CD4-positive, alpha-beta T cell (primary cell): ENCODE data around the gene BCHE. TPM values are rescaled to one million over a fixed set of nuclear protein-coding genes. Genes with fewer than 3 reads are reported as not detected.

ENCODE experiments used
- ATAC-seq: fragments of 200-7000 bp; cut with Tn5 transposase; one replicate; pipeline ENCODE4 v1.10.0; 2022; ENCODE audit warnings: mild to moderate bottlenecking; ENCODE audit not compliant: poor library complexity
- CTCF ChIA-PET: fragments of 350-600 bp; sonication (Branson Sonifier 250); formaldehyde crosslinking; loops from one replicate; lab custom pipeline; 2021; ENCODE audit warnings: antibody characterized with exemption, inconsistent platforms; lab: Charles Lee
- POLR2A ChIA-PET: fragments of 350-600 bp; sonication (Branson Sonifier 250); formaldehyde crosslinking; loops from one replicate; lab custom pipeline; 2021; ENCODE audit warnings: antibody characterized with exemption, inconsistent platforms; lab: Charles Lee
- DNase-seq, 14 experiments: peaks; one replicate each; pipeline ENCODE4 v3.0.0-alpha.2; 2013 to 2020; ENCODE audit warnings: mixed read lengths in 2 of 14
- H3K27ac ChIP-seq, 2 donors: one replicate each; pipeline versions ENCODE4 v1.5.1 to v1.7.0; 2013; ENCODE audit warnings: low read length in 2 of 2, low read depth in 1 of 2, mild to moderate bottlenecking in 1 of 2
- H3K27me3 ChIP-seq, 2 experiments: 1 replicate in 1 of 2; 2 replicates in 1 of 2; pipeline versions ENCODE4 v1.6.1 to v1.7.0; 2013; ENCODE audit warnings: low read length in 2 of 2, control low read depth in 1 of 2, mild to moderate bottlenecking in 1 of 2, moderate library complexity in 1 of 2; ENCODE audit not compliant: insufficient read depth in 2 of 2, control insufficient read depth in 1 of 2
- H3K36me3 ChIP-seq: one replicate; pipeline ENCODE4 v1.6.1; 2013; ENCODE audit warnings: low read length, control low read depth; ENCODE audit not compliant: insufficient read depth
- H3K4me1 ChIP-seq: one replicate; pipeline ENCODE4 v1.6.1; 2013; ENCODE audit warnings: low read length, control low read depth; ENCODE audit not compliant: insufficient read depth
- H3K4me3 ChIP-seq: one replicate; pipeline ENCODE4 v1.5.1; 2013; ENCODE audit warnings: mild to moderate bottlenecking, low read length, moderate library complexity
- H3K9me3 ChIP-seq, 2 experiments: 1 replicate in 1 of 2; 2 replicates in 1 of 2; pipeline versions ENCODE4 v1.6.1 to v1.7.0; 2013; ENCODE audit warnings: low read length in 2 of 2, mild to moderate bottlenecking in 2 of 2, control low read depth in 1 of 2, moderate library complexity in 1 of 2; ENCODE audit not compliant: control insufficient read depth in 1 of 2, insufficient read depth in 1 of 2
- H3K27ac Mint-ChIP-seq: one replicate; pipeline ENCODE4 v1.8.0; 2020; ENCODE audit warnings: mixed read lengths
- H3K27me3 Mint-ChIP-seq: one replicate; pipeline ENCODE4 v1.8.0; 2021; ENCODE audit warnings: mixed read lengths
- H3K36me3 Mint-ChIP-seq: one replicate; pipeline ENCODE4 v1.8.0; 2021; ENCODE audit warnings: low read depth, mixed read lengths
- H3K4me1 Mint-ChIP-seq: one replicate; pipeline ENCODE4 v1.8.0; 2021; ENCODE audit warnings: low read depth, mixed read lengths
- H3K4me3 Mint-ChIP-seq: one replicate; pipeline ENCODE4 v1.8.0; 2020; ENCODE audit warnings: mild to moderate bottlenecking, mixed read lengths
- H3K9me3 Mint-ChIP-seq: one replicate; pipeline ENCODE4 v1.8.0; 2020; ENCODE audit warnings: mixed read lengths
- CTCF ChIP-seq: fragments of 200-600 bp; IDR thresholded peaks from one replicate; pipeline ENCODE4 v1.8.0; 2022; ENCODE audit warnings: antibody characterized with exemption, mild to moderate bottlenecking
- intact Hi-C, 2 experiments: fragments of 100-400 bp; cut with DNase I in 1 of 2; cut with micrococcal nuclease in 1 of 2; formaldehyde crosslinking; loops; one replicate each; pipeline versions ENCODE4 v1.15.1 to v1.9.0; 2023 to 2025; cut with DNase I, micrococcal nuclease
- total RNA-seq, 174 experiments: library from RNA in 2 of 174; stranded (reverse) in 2 of 174; gene quantifications; one replicate each; pipeline ENCODE4 v1.2.3 and lab custom pipeline; 2021 to 2026

Gene BCHE
- total RNA-seq, 2 experiments from 2014 or later: not detected

DNA sequence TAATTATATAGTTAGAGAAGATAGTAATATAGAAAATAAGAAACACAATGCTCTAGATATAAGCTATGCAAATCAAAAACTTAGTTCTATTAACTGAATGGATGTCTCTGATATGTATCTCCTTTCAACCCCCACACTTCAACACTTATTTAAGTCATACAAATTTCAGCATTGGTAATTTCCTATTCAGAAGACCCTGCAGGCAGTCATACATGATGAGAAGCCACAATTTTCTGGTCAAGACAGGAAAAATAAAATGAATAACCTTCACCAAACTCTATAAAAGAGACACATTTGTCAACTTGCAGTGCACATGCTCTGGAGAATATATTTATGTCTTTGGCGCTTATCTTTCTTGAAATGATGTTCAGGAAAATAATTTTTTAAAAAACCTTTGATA is 578 bp upstream of the BCHE start:
- TF ChIP-seq CTCF: no peak
- CTCF ChIA-PET: no interaction called here
- no peaks in the 10 kb centered on the region for H3K36me3 Mint-ChIP-seq
- H3K9me3 Mint-ChIP-seq: peaks cover 2% of the 10 kb centered on the region
- intact Hi-C loops: no loop called here
- no peak for ATAC-seq
- Histone ChIP-seq H3K4me1 (no peaks in the 10 kb centered on the region), H3K9me3 (peaks cover 0 to 4% of the 10 kb centered on the region in 2 experiments), H3K27ac (no peak overlapping the region), H3K36me3 (no peaks in the 10 kb centered on the region), H3K27me3 (no peaks in the 10 kb centered on the region), H3K4me3 (no peak overlapping the region)
- no peak overlapping the region for H3K27ac Mint-ChIP-seq
- no peaks in the 10 kb centered on the region for H3K4me1 Mint-ChIP-seq
- no peak overlapping the region for H3K4me3 Mint-ChIP-seq
- no peaks in the 10 kb centered on the region for H3K27me3 Mint-ChIP-seq
- no peak for DNase-seq
- POLR2A ChIA-PET: no interaction called here

DNA sequence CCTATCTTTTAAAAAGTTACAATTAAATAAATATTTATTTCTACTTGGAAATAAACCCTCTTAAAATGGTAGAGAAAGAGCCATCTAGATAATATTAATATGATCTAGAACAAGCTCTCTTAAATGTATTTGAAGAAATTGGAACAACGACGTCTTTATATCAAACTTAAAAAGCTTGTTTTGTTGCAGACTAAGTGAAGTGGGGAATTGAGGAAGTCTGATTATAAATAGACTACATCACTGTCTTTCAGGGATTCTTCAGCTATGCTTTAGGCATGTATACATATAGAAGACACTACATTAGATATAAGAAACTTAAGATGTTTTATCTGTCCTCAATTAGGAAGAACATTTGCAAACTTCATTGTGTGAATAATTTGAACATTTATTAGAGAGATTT is 1.8 kb downstream of the BCHE start:
- H3K36me3 Mint-ChIP-seq: no peaks in the 10 kb centered on the region
- no peak for TF ChIP-seq CTCF
- no peaks in the 10 kb centered on the region for H3K9me3 Mint-ChIP-seq
- no peaks in the 10 kb centered on the region for H3K27me3 Mint-ChIP-seq
- Histone ChIP-seq H3K4me1 (no peaks in the 10 kb centered on the region), H3K27ac (no peak overlapping the region), H3K4me3 (no peak overlapping the region), H3K9me3 (peaks cover 0 to 4% of the 10 kb centered on the region in 2 experiments), H3K27me3 (no peaks in the 10 kb centered on the region), H3K36me3 (no peaks in the 10 kb centered on the region)
- H3K27ac Mint-ChIP-seq: no peak overlapping the region
- no peaks in the 10 kb centered on the region for H3K4me1 Mint-ChIP-seq
- DNase-seq (no peak), ATAC-seq (no peak)
- intact Hi-C loops: no loop called here
- POLR2A ChIA-PET: no interaction called here
- no peak overlapping the region for H3K4me3 Mint-ChIP-seq
- CTCF ChIA-PET: no interaction called here

DNA sequence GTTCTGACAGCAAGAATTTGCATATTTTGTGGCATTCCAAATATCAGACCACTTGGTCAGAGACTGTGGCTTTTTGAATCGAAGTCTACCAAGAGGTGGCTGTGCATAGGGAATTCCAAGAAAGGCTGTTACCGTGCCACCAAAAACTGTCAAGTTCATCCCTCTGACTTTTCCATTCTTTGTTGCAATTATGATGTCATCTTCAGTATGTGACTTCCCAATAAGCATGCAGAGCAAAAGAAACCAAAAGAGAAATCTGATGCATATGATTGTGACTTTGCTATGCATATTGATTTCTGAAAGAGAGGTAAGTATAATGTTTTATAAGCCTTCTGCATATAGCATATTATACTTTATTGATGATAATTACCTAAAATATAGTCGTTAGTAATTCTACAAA is 6.5 kb downstream of the BCHE start:
- CTCF ChIA-PET: no interaction called here
- no peak for TF ChIP-seq CTCF
- Histone ChIP-seq H3K27me3 (no peaks in the 10 kb centered on the region), H3K9me3 (no peaks in the 10 kb centered on the region), H3K36me3 (no peaks in the 10 kb centered on the region), H3K4me1 (no peaks in the 10 kb centered on the region), H3K4me3 (no peak overlapping the region), H3K27ac (no peak overlapping the region)
- no peaks in the 10 kb centered on the region for H3K27me3 Mint-ChIP-seq
- peaks cover 2% of the 10 kb centered on the region for H3K9me3 Mint-ChIP-seq
- POLR2A ChIA-PET: no interaction called here
- no peaks in the 10 kb centered on the region for H3K4me1 Mint-ChIP-seq
- intact Hi-C loops: no loop called here
- no peak overlapping the region for H3K4me3 Mint-ChIP-seq
- H3K36me3 Mint-ChIP-seq: no peaks in the 10 kb centered on the region
- no peak for ATAC-seq
- H3K27ac Mint-ChIP-seq: no peak overlapping the region
- no peak for DNase-seq
